SK-N-SH (cell line): ENCODE data around the gene RARB. TPM values are rescaled to one million over a fixed set of nuclear protein-coding genes. Genes with fewer than 3 reads are reported as not detected.

ENCODE experiments used
- CTCF ChIA-PET: fragments of 300-600, 350-600 bp; formaldehyde crosslinking; extraction: SDS; loops from one replicate; lab custom pipeline; 2021; lab: Yijun Ruan, JAX
- POLR2A ChIA-PET: fragments of 350-600 bp; sonication (Branson Sonifier 250); formaldehyde crosslinking; extraction: SDS; loops from one replicate; lab custom pipeline; 2020; ENCODE audit warnings: antibody characterized with exemption, inconsistent platforms; lab: Yijun Ruan, JAX
- DNase-seq: peaks from one replicate; pipeline ENCODE4 v3.0.0; 2012
- H2AFZ ChIP-seq: fragments of 200-600 bp; sonication (generic); 2 replicates; pipeline ENCODE4 v1.8.1; 2016; ENCODE audit warnings: antibody characterized with exemption, mild to moderate bottlenecking, low read depth
- H3F3A ChIP-seq: fragments of 200-600 bp; sonication (generic); replicated peaks from 2 replicates; pipeline ENCODE3; 2016; ENCODE audit warnings: antibody characterized with exemption, mild to moderate bottlenecking; ENCODE audit not compliant: insufficient read depth
- H3K27ac ChIP-seq, 2 experiments: fragments of 200-500 bp in 1 of 2; fragments of 200-600 bp in 1 of 2; sonication (Bioruptor generic) in 1 of 2; sonication (generic), shearing (Covaris generic) in 1 of 2; 2 replicates each; pipeline versions ENCODE4 v1.5.1 to v1.6.1; 2014 to 2016; ENCODE audit warnings: low read depth in 2 of 2, inconsistent platforms in 1 of 2, low read length in 1 of 2, mild to moderate bottlenecking in 1 of 2, mixed read lengths in 1 of 2
- H3K27me3 ChIP-seq: fragments of 200-600 bp; sonication (generic), shearing (Covaris generic); 2 replicates; pipeline ENCODE4 v1.6.1; 2016; ENCODE audit warnings: mixed run types; ENCODE audit not compliant: insufficient read depth
- H3K36me3 ChIP-seq, 2 experiments: fragments of 200-500 bp in 1 of 2; fragments of 200-600 bp in 1 of 2; sonication (Bioruptor generic) in 1 of 2; sonication (generic) in 1 of 2; replicated peaks in 1 of 2; 2 replicates each; pipeline versions ENCODE3 to v1.5.1; 2014 to 2016; ENCODE audit warnings: low read length in 1 of 2, mild to moderate bottlenecking in 1 of 2; ENCODE audit not compliant: insufficient read depth in 2 of 2, control insufficient read depth in 1 of 2
- H3K4me1 ChIP-seq, 2 experiments: fragments of 200-500 bp in 1 of 2; fragments of 200-600 bp in 1 of 2; sonication (Bioruptor generic) in 1 of 2; sonication (generic), shearing (Covaris generic) in 1 of 2; 2 replicates each; pipeline versions ENCODE4 v1.5.1 to v1.6.1; 2014 to 2016; ENCODE audit warnings: low read depth in 1 of 2, low read length in 1 of 2, mixed run types in 1 of 2; ENCODE audit not compliant: insufficient read depth in 2 of 2, control insufficient read depth in 1 of 2
- H3K4me2 ChIP-seq: fragments of 200-600 bp; sonication (generic), shearing (Covaris generic); 2 replicates; pipeline ENCODE4 v1.6.1; 2017; ENCODE audit warnings: mixed run types
- H3K4me3 ChIP-seq, 2 experiments: fragments of 200-500 bp in 1 of 2; fragments of 200-600 bp in 1 of 2; sonication (Bioruptor generic) in 1 of 2; sonication (generic), shearing (Covaris generic) in 1 of 2; 2 replicates each; pipeline versions ENCODE4 v1.5.1 to v1.8.1; 2014 to 2016; ENCODE audit warnings: low read depth in 2 of 2, inconsistent platforms in 1 of 2, low read length in 1 of 2, mild to moderate bottlenecking in 1 of 2, mixed read lengths in 1 of 2, moderate library complexity in 1 of 2
- H3K79me2 ChIP-seq: fragments of 200-600 bp; sonication (generic); 2 replicates; pipeline ENCODE4 v1.8.1; 2017; ENCODE audit warnings: mild to moderate bottlenecking; ENCODE audit not compliant: insufficient read depth
- H3K9ac ChIP-seq: fragments of 200-600 bp; sonication (generic); 2 replicates; pipeline ENCODE4 v1.6.1; 2017; ENCODE audit warnings: mixed run types
- H3K9me2 ChIP-seq: fragments of 200-600 bp; sonication (generic); 2 replicates; pipeline ENCODE4 v1.6.1; 2017; ENCODE audit warnings: mixed run types
- H3K9me3 ChIP-seq: fragments of 200-600 bp; sonication (generic); 2 replicates; pipeline ENCODE4 v1.6.1; 2017; ENCODE audit warnings: mixed run types, mild to moderate bottlenecking, moderate library complexity
- H4K20me1 ChIP-seq: fragments of 200-600 bp; sonication (generic); 2 replicates; pipeline ENCODE4 v1.6.1; 2017; ENCODE audit warnings: mild to moderate bottlenecking, mixed run types; ENCODE audit not compliant: insufficient read depth
- FOXJ3 ChIP-seq: sonication (generic); formaldehyde crosslinking; IDR thresholded peaks from 2 replicates; pipeline ENCODE4 v1.5.1; 2020; ENCODE audit warnings: mild to moderate bottlenecking, missing genetic modification reagents
- POLR2AphosphoS5 ChIP-seq: IDR thresholded peaks from 2 replicates; pipeline ENCODE4 v1.6.1; 2012; ENCODE audit warnings: low read depth, low read length
- RCOR1 ChIP-seq: fragments of 150-350 bp; IDR thresholded peaks from 2 replicates; pipeline ENCODE4 v1.6.1; 2017; ENCODE audit warnings: antibody characterized with exemption, low read length
- RFX5 ChIP-seq: IDR thresholded peaks from 2 replicates; pipeline ENCODE4 v1.6.1; 2012; ENCODE audit warnings: mild to moderate bottlenecking, improper control_type of control experiment, low read length
- SIN3A ChIP-seq: IDR thresholded peaks from 2 replicates; pipeline ENCODE4 v1.6.1; 2012; ENCODE audit warnings: low read depth, mild to moderate bottlenecking, low read length, moderate library complexity, borderline replicate concordance
- TAF1 ChIP-seq: IDR thresholded peaks from 2 replicates; pipeline ENCODE4 v1.6.1; 2012; ENCODE audit warnings: low read depth, mild to moderate bottlenecking, low read length, moderate library complexity, borderline replicate concordance
- TCF12 ChIP-seq: IDR thresholded peaks from 2 replicates; pipeline ENCODE4 v1.4.0; 2012
- TEAD4 ChIP-seq: IDR thresholded peaks from 2 replicates; pipeline ENCODE4 v1.4.0; 2012; ENCODE audit warnings: mild to moderate bottlenecking, borderline replicate concordance; ENCODE audit not compliant: insufficient read depth
- WGBS: methylation state at CpG from one replicate; pipeline ENCODE4 v1.1.6; 2017; ENCODE audit warnings: low lambda C conversion rate; 5-methylcytosine and 5-hydroxymethylcytosine counted together
- polyA plus RNA-seq, 3 experiments: library from polyadenylated mRNA; depleted of rRNA; stranded (reverse); fragments of >200 nt; gene quantifications; 2 replicates each; pipeline ENCODE4 v1.2.3, GENCODE V29; 2012
- TF ChIP-seq, protein P1 (sequence below): fragments of 150-350 bp; IDR thresholded peaks from 2 replicates; pipeline ENCODE4 v1.6.1; 2017; ENCODE audit warnings: antibody characterized with exemption, low read length, low read depth, borderline replicate concordance
- TF ChIP-seq, protein P2 (sequence below): IDR thresholded peaks from 2 replicates; pipeline ENCODE4 v1.4.0; 2012; ENCODE audit warnings: low read depth, borderline replicate concordance
- TF ChIP-seq, protein P3 (sequence below): IDR thresholded peaks from 2 replicates; pipeline ENCODE4 v1.6.1; 2012; ENCODE audit warnings: mild to moderate bottlenecking, low read depth, low read length, moderate library complexity

The RARB gene
- polyA plus RNA-seq, 1 of the 3 experiments (the other 2 are of a cell fraction): 10.7 TPM

DNA sequence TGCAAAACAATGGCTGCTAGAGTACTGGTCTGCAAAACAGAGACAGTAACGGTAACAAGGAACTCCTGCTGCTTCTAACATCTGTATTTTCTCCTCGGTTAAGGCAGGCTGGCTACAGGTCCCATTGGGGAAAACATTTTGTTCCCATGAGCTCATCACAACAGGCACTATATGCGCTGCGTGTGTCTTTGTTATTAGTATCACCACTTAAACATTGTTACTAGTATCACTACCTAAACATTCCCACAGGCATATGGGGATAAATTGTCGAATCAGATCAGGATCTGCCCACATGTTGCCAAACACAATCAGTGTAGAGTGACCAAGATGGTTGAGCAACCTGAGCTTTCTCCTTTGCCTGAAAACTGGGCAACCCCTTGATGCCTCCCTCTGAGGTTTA is 159.5 kb downstream of the RARB start:
- Histone ChIP-seq H3K9ac (no peak overlapping the region), H3K4me1 (peaks cover 5 to 13% of the 10 kb centered on the region in 2 experiments; a peak in 3 of 4 replicates), H3K36me3 (no peaks in the 10 kb centered on the region), H3K79me2 (no peaks in the 10 kb centered on the region), H3K9me3 (no peaks in the 10 kb centered on the region), H4K20me1 (no peaks in the 10 kb centered on the region), H3K4me3 (no peak overlapping the region), H3K27ac (no peak overlapping the region), H3K27me3 (no peaks in the 10 kb centered on the region), H2AFZ (no peak overlapping the region), H3F3A (peaks cover 4% of the 10 kb centered on the region), H3K9me2 (no peaks in the 10 kb centered on the region), H3K4me2 (no peak overlapping the region)
- no peak for TF ChIP-seq TEAD4
- TF ChIP-seq, protein P1, sequence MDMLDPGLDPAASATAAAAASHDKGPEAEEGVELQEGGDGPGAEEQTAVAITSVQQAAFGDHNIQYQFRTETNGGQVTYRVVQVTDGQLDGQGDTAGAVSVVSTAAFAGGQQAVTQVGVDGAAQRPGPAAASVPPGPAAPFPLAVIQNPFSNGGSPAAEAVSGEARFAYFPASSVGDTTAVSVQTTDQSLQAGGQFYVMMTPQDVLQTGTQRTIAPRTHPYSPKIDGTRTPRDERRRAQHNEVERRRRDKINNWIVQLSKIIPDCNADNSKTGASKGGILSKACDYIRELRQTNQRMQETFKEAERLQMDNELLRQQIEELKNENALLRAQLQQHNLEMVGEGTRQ: no peak
- no peak for TF ChIP-seq TCF12
- TF ChIP-seq RCOR1: no peak
- no peak for TF ChIP-seq FOXJ3
- TF ChIP-seq RFX5: no peak
- TF ChIP-seq, protein P2, sequence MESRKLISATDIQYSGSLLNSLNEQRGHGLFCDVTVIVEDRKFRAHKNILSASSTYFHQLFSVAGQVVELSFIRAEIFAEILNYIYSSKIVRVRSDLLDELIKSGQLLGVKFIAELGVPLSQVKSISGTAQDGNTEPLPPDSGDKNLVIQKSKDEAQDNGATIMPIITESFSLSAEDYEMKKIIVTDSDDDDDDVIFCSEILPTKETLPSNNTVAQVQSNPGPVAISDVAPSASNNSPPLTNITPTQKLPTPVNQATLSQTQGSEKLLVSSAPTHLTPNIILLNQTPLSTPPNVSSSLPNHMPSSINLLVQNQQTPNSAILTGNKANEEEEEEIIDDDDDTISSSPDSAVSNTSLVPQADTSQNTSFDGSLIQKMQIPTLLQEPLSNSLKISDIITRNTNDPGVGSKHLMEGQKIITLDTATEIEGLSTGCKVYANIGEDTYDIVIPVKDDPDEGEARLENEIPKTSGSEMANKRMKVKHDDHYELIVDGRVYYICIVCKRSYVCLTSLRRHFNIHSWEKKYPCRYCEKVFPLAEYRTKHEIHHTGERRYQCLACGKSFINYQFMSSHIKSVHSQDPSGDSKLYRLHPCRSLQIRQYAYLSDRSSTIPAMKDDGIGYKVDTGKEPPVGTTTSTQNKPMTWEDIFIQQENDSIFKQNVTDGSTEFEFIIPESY: no peak
- TF ChIP-seq SIN3A: no peak
- TF ChIP-seq TAF1: no peak
- TF ChIP-seq POLR2AphosphoS5: no peak
- TF ChIP-seq, protein P3, sequence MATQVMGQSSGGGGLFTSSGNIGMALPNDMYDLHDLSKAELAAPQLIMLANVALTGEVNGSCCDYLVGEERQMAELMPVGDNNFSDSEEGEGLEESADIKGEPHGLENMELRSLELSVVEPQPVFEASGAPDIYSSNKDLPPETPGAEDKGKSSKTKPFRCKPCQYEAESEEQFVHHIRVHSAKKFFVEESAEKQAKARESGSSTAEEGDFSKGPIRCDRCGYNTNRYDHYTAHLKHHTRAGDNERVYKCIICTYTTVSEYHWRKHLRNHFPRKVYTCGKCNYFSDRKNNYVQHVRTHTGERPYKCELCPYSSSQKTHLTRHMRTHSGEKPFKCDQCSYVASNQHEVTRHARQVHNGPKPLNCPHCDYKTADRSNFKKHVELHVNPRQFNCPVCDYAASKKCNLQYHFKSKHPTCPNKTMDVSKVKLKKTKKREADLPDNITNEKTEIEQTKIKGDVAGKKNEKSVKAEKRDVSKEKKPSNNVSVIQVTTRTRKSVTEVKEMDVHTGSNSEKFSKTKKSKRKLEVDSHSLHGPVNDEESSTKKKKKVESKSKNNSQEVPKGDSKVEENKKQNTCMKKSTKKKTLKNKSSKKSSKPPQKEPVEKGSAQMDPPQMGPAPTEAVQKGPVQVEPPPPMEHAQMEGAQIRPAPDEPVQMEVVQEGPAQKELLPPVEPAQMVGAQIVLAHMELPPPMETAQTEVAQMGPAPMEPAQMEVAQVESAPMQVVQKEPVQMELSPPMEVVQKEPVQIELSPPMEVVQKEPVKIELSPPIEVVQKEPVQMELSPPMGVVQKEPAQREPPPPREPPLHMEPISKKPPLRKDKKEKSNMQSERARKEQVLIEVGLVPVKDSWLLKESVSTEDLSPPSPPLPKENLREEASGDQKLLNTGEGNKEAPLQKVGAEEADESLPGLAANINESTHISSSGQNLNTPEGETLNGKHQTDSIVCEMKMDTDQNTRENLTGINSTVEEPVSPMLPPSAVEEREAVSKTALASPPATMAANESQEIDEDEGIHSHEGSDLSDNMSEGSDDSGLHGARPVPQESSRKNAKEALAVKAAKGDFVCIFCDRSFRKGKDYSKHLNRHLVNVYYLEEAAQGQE: no peak
- ChIA-PET POLR2A (no interaction called here), CTCF (interaction anchor here (0.6 to 1.8 kb wide), 4 partner anchors 10 to 816 kb away, joined by 3 to 7 read pairs (median 5); no protein-coding TSS in a partner anchor)
- 95% methylated on average over 5 of the region's 5 CpGs for WGBS
- DNase-seq: no peak
